NCI-H1930 (cell line): ENCODE data around the gene DDA1.

Experiments
- DNase-seq, 2 experiments: peaks; one replicate each; lab custom pipeline; 2025; lab: John Stamatoyannopoulos, UW

Gene DDA1

GRCh38 chr19:17330262-17331044 lies 21.1 kb downstream of the DDA1 start:
- DNase-seq = no peak

GRCh38 chr19:17331045-17331558 lies 21.7 kb downstream of the DDA1 start:
- no peak for DNase-seq

GRCh38 chr19:17332360-17332676 lies 23.0 kb downstream of the DDA1 start:
- DNase-seq = no peak

GRCh38 chr19:17332677-17333581 lies 23.6 kb downstream of the DDA1 start:
- no peak for DNase-seq

- no peak for DNase-seq
Measured at GRCh38 chr19:17333611-17334413, 24.4 kb downstream of the DDA1 start.

- DNase-seq = peak; percentile 80 to 86
Measured at GRCh38 chr19:17334414-17335409, 25.3 kb downstream of the DDA1 start, which contains the start of gene ANO8. TSS of gene ANO8 (minus strand) at chr19:17334855. CDS start at chr19:17334670, 185 bp downstream.

- DNase-seq = no peak
Measured at GRCh38 chr19:17335575-17335974, 26.2 kb downstream of the DDA1 start.

- peak; percentile 93 to 94 for DNase-seq
Measured at GRCh38 chr19:17336872-17337674, 27.7 kb downstream of the DDA1 start, which contains the start of gene GTPBP3. TSS of gene GTPBP3 (plus strand) at chr19:17337553. CDS start at chr19:17337612, 59 bp downstream.

- DNase-seq = no peak
Measured at GRCh38 chr19:17337675-17338432, 28.5 kb downstream of the DDA1 start.

GRCh38 chr19:17338433-17339078 lies 29.2 kb downstream of the DDA1 start:
- no peak for DNase-seq

GRCh38 chr19:17339088-17339741 lies 29.9 kb downstream of the DDA1 start:
- no peak for DNase-seq

GRCh38 chr19:17340302-17340870 lies 31.0 kb downstream of the DDA1 start:
- no peak for DNase-seq

- DNase-seq = no peak
Measured at GRCh38 chr19:17340871-17341357, 31.6 kb downstream of the DDA1 start.

GRCh38 chr19:17341386-17341785 lies 32.0 kb downstream of the DDA1 start:
- no peak for DNase-seq

GRCh38 chr19:17341845-17342244 lies 32.5 kb downstream of the DDA1 start:
- DNase-seq = no peak

- peak in 1 of 2 experiments; percentile 42 for DNase-seq
Measured at GRCh38 chr19:17346109-17346671, 36.8 kb downstream of the DDA1 start.

- no peak for DNase-seq
Measured at GRCh38 chr19:17347361-17347760, 38.0 kb downstream of the DDA1 start.
